ENCODE results near the gene OTOGL.
"Not testable (repeated sequence)": the region's sequence is repeated elsewhere in the genome, so short reads cannot be mapped to it uniquely, and the experiment has no call there.

OTOGL gene

GRCh38 chr12:80293759-80294158 lies 194.4 kb downstream of the OTOGL start:
- Histone ChIP-seq H3K4me1 (ENCODE audit: insufficient read depth, low read length, poor library complexity, severe bottlenecking) (no peaks in the 10 kb centered on the region), H3K9ac (ENCODE audit: low read depth, low read length, poor library complexity, severe bottlenecking) (no peak overlapping the region), H4K20me1 (ENCODE audit: insufficient read depth, low read length, poor library complexity, severe bottlenecking) (no peaks in the 10 kb centered on the region), H3K36me3 (ENCODE audit: insufficient read depth, low read length) (no peaks in the 10 kb centered on the region), H3F3A (ENCODE audit: low read depth) (no peaks in the 10 kb centered on the region), H3K9me2 (replicated peaks; ENCODE audit: low read depth, low read length) (no peaks in the 10 kb centered on the region), H3K79me2 (ENCODE audit: insufficient read depth, low read length) (no peaks in the 10 kb centered on the region), H3K9me3 (ENCODE audit: insufficient read depth, low read depth, low read length) (no peaks in the 10 kb centered on the region), H3K4me3 (ENCODE audit: low read length, poor library complexity, severe bottlenecking) (no peak overlapping the region), H3K4me2 (ENCODE audit: low read depth, low read length, poor library complexity, severe bottlenecking) (no peak overlapping the region), H3K27me3 (ENCODE audit: insufficient read depth, low read length, poor library complexity, severe bottlenecking) (no peaks in the 10 kb centered on the region), H2AFZ (ENCODE audit: low read length) (no peak overlapping the region)
- TF ChIP-seq EZH2phosphoT487 (IDR thresholded peaks at IDR 0.05; ENCODE audit: borderline replicate concordance) (no peak), CTCF (conservative IDR thresholded peaks at IDR 0.05; ENCODE audit: low read length) (no peak)

GRCh38 chr12:80299219-80299618 lies 199.9 kb downstream of the OTOGL start:
- Histone ChIP-seq H3F3A (ENCODE audit: low read depth) (no peaks in the 10 kb centered on the region), H2AFZ (ENCODE audit: low read length) (no peak overlapping the region), H4K20me1 (ENCODE audit: insufficient read depth, low read length, poor library complexity, severe bottlenecking) (no peaks in the 10 kb centered on the region), H3K4me2 (ENCODE audit: low read depth, low read length, poor library complexity, severe bottlenecking) (no peak overlapping the region), H3K9me3 (ENCODE audit: insufficient read depth, low read depth, low read length) (no peaks in the 10 kb centered on the region), H3K36me3 (ENCODE audit: insufficient read depth, low read length) (no peaks in the 10 kb centered on the region), H3K27me3 (ENCODE audit: insufficient read depth, low read length, poor library complexity, severe bottlenecking) (no peaks in the 10 kb centered on the region), H3K4me3 (ENCODE audit: low read length, poor library complexity, severe bottlenecking) (no peak overlapping the region), H3K4me1 (ENCODE audit: insufficient read depth, low read length, poor library complexity, severe bottlenecking) (no peaks in the 10 kb centered on the region), H3K9ac (ENCODE audit: low read depth, low read length, poor library complexity, severe bottlenecking) (no peak overlapping the region), H3K9me2 (replicated peaks; ENCODE audit: low read depth, low read length) (no peaks in the 10 kb centered on the region), H3K79me2 (ENCODE audit: insufficient read depth, low read length) (no peaks in the 10 kb centered on the region)
- TF ChIP-seq CTCF (conservative IDR thresholded peaks at IDR 0.05; ENCODE audit: low read length) (no peak), EZH2phosphoT487 (IDR thresholded peaks at IDR 0.05; ENCODE audit: borderline replicate concordance) (no peak)

- Histone ChIP-seq H3K9me2 (replicated peaks; ENCODE audit: low read depth, low read length) (no peaks in the 10 kb centered on the region), H3K9ac (ENCODE audit: low read depth, low read length, poor library complexity, severe bottlenecking) (no peak overlapping the region), H3K36me3 (ENCODE audit: insufficient read depth, low read length) (no peaks in the 10 kb centered on the region), H3K79me2 (ENCODE audit: insufficient read depth, low read length) (no peaks in the 10 kb centered on the region), H3K9me3 (ENCODE audit: insufficient read depth, low read depth, low read length) (no peaks in the 10 kb centered on the region), H2AFZ (ENCODE audit: low read length) (no peak overlapping the region), H3F3A (ENCODE audit: low read depth) (no peaks in the 10 kb centered on the region), H3K27me3 (ENCODE audit: insufficient read depth, low read length, poor library complexity, severe bottlenecking) (no peaks in the 10 kb centered on the region), H3K4me2 (ENCODE audit: low read depth, low read length, poor library complexity, severe bottlenecking) (no peak overlapping the region), H4K20me1 (ENCODE audit: insufficient read depth, low read length, poor library complexity, severe bottlenecking) (no peaks in the 10 kb centered on the region), H3K4me1 (ENCODE audit: insufficient read depth, low read length, poor library complexity, severe bottlenecking) (no peaks in the 10 kb centered on the region), H3K4me3 (ENCODE audit: low read length, poor library complexity, severe bottlenecking) (no peak overlapping the region)
- TF ChIP-seq EZH2phosphoT487 (IDR thresholded peaks at IDR 0.05; ENCODE audit: borderline replicate concordance) (no peak), CTCF (conservative IDR thresholded peaks at IDR 0.05; ENCODE audit: low read length) (no peak)
Measured at GRCh38 chr12:80299976-80300375, 200.6 kb downstream of the OTOGL start.

GRCh38 chr12:80307436-80307835 lies 208.1 kb downstream of the OTOGL start:
- not testable (repeated sequence) for H3K4me2 ChIP-seq (ENCODE audit: low read depth, low read length, poor library complexity, severe bottlenecking); H3K79me2 ChIP-seq (ENCODE audit: insufficient read depth, low read length); H3K9ac ChIP-seq (ENCODE audit: low read depth, low read length, poor library complexity, severe bottlenecking); H3F3A ChIP-seq (ENCODE audit: low read depth); H4K20me1 ChIP-seq (ENCODE audit: insufficient read depth, low read length, poor library complexity, severe bottlenecking); H2AFZ ChIP-seq (ENCODE audit: low read length); H3K9me3 ChIP-seq (ENCODE audit: insufficient read depth, low read depth, low read length); H3K9me2 ChIP-seq (replicated peaks; ENCODE audit: low read depth, low read length); H3K4me3 ChIP-seq (ENCODE audit: low read length, poor library complexity, severe bottlenecking); H3K36me3 ChIP-seq (ENCODE audit: insufficient read depth, low read length); H3K4me1 ChIP-seq (ENCODE audit: insufficient read depth, low read length, poor library complexity, severe bottlenecking); H3K27me3 ChIP-seq (ENCODE audit: insufficient read depth, low read length, poor library complexity, severe bottlenecking)
